Prostate gland (tissue), 2 donors: ENCODE measurements around the gene KATNB1. TPM values are rescaled to one million over a fixed set of nuclear protein-coding genes. Genes with fewer than 3 reads are reported as not detected.
"Not testable (repeated sequence)": the region's sequence is repeated elsewhere in the genome, so short reads cannot be mapped to it uniquely, and the experiment has no call there.

Source experiments
- DNase-seq: peaks from one replicate; pipeline ENCODE4 v3.0.0-alpha.2; 2019; ENCODE audit warnings: low spot score
- H3K27ac ChIP-seq, 2 donors: fragments of 200-600 bp; sonication (generic); 2 replicates each; pipeline ENCODE4 v1.5.1; 2017 to 2019
- H3K27me3 ChIP-seq: fragments of 200-600 bp; sonication (generic); replicated peaks from 2 replicates; pipeline ENCODE4 v1.5.1; 2019; ENCODE audit not compliant: insufficient read depth
- H3K36me3 ChIP-seq, 2 donors: fragments of 200-600 bp; sonication (generic); 1 replicate in 1 of 2; 2 replicates in 1 of 2; pipeline versions ENCODE4 v1.5.1 to v1.8.1; 2017 to 2019
- H3K4me1 ChIP-seq: fragments of 200-600 bp; sonication (generic); replicated peaks from 2 replicates; pipeline ENCODE4 v1.5.1; 2019
- H3K4me3 ChIP-seq, 2 donors: fragments of 200-600 bp; sonication (generic); 2 replicates each; pipeline ENCODE4 v1.5.1; 2017 to 2019
- H3K9me3 ChIP-seq: fragments of 200-600 bp; sonication (generic); 2 replicates; pipeline ENCODE4 v1.5.1; 2017
- CTCF ChIP-seq, 4 experiments: fragments of 200-600 bp in 2 of 4; fragments of 450-650 bp in 2 of 4; sonication (generic) in 2 of 4; IDR thresholded peaks; 1 replicate in 3 of 4; 2 replicates in 1 of 4; pipeline ENCODE4 v1.5.1; 2016 to 2019; ENCODE audit warnings: antibody characterized with exemption in 4 of 4, mild to moderate bottlenecking in 2 of 4, moderate library complexity in 2 of 4
- POLR2A ChIP-seq: fragments of 450-650 bp; IDR thresholded peaks from one replicate; pipeline ENCODE4 v1.6.1; 2016; ENCODE audit warnings: antibody characterized with exemption, mild to moderate bottlenecking
- POLR2AphosphoS5 ChIP-seq: sonication (generic); formaldehyde crosslinking; IDR thresholded peaks from one replicate; pipeline ENCODE4 v1.6.1; 2017; ENCODE audit warnings: antibody characterized with exemption
- WGBS: methylation state at CpG from one replicate; pipeline ENCODE4 v1.1.5; 2018; 5-methylcytosine and 5-hydroxymethylcytosine counted together
- intact Hi-C: fragments of 100-400 bp; cut with DNase I; formaldehyde crosslinking; loops from one replicate; pipeline ENCODE4 v1.14.2; 2022
- total RNA-seq, 2 donors: library from RNA; depleted of rRNA; stranded (reverse); fragments of >200 nt; gene quantifications; one replicate each; pipeline ENCODE4 v1.1.0, GENCODE V29; 2016

Gene KATNB1
- total RNA-seq, 2 donors from 2014 or later, result 22.7 to 30.2 TPM

- no peaks in the 10 kb centered on the region for H3K9me3 ChIP-seq
- WGBS, result 90% methylated on average over 5 of the region's 5 CpGs
- DNase-seq, result no peak
These were observed 24.2 kb upstream of the KATNB1 start for GRCh38 chr16:57711346-57711745.

GRCh38 chr16:57711993-57712392, 23.6 kb upstream of the KATNB1 start:
- WGBS, result 89% methylated on average over 3 of the region's 3 CpGs
- no peaks in the 10 kb centered on the region for H3K9me3 ChIP-seq
- no peaks in the 10 kb centered on the region for H3K4me1 ChIP-seq
- TF ChIP-seq CTCF (IDR thresholded peaks at IDR 0.05), result no peak
- TF ChIP-seq POLR2A, result no peak
- TF ChIP-seq POLR2AphosphoS5, result no peak
- DNase-seq, result no peak
- H3K4me3 ChIP-seq, result no peak overlapping the region
- H3K27ac ChIP-seq, result no peak overlapping the region
- no peaks in the 10 kb centered on the region for H3K27me3 ChIP-seq
- intact Hi-C loops, result loop anchor here (10.0 kb wide), 1 partner anchor 57 kb away; no protein-coding TSS in a partner anchor
- no peaks in the 10 kb centered on the region for H3K36me3 ChIP-seq

More at GRCh38 chr16:57711346-57711745, 24.2 kb upstream of the KATNB1 start:
- Histone ChIP-seq H3K4me1 (no peaks in the 10 kb centered on the region), H3K27me3 (no peaks in the 10 kb centered on the region), H3K4me3 (no peak overlapping the region), H3K27ac (no peak overlapping the region), H3K36me3 (no peaks in the 10 kb centered on the region)
- intact Hi-C loops, result loop anchor here (10.0 kb wide), 1 partner anchor 57 kb away; no protein-coding TSS in a partner anchor
- TF ChIP-seq POLR2A (no peak), POLR2AphosphoS5 (no peak), CTCF (IDR thresholded peaks at IDR 0.05) (no peak)

- not testable (repeated sequence) for H3K27ac ChIP-seq, H3K4me3 ChIP-seq, H3K36me3 ChIP-seq, H3K27me3 ChIP-seq, H3K9me3 ChIP-seq, DNase-seq, H3K4me1 ChIP-seq
- WGBS, result 75% methylated on average over 6 of the region's 6 CpGs
- intact Hi-C loops, result loop anchor here (10.0 kb wide), 1 partner anchor 58 kb away; no protein-coding TSS in a partner anchor
These were observed 23.0 kb upstream of the KATNB1 start for GRCh38 chr16:57712569-57712968.

GRCh38 chr16:57713596-57713995, 22.0 kb upstream of the KATNB1 start:
- TF ChIP-seq POLR2AphosphoS5 (no peak), POLR2A (no peak), CTCF (IDR thresholded peaks at IDR 0.05) (no peak)
- Histone ChIP-seq H3K27me3 (no peaks in the 10 kb centered on the region), H3K4me3 (no peak overlapping the region), H3K9me3 (no peaks in the 10 kb centered on the region), H3K27ac (no peak overlapping the region), H3K36me3 (no peaks in the 10 kb centered on the region), H3K4me1 (no peaks in the 10 kb centered on the region)
- intact Hi-C loops, result loop anchor here (10.0 kb wide), 1 partner anchor 59 kb away; no protein-coding TSS in a partner anchor
- DNase-seq, result no peak
- WGBS, result 96% methylated on average over 8 of the region's 8 CpGs

GRCh38 chr16:57714047-57714446, 21.5 kb upstream of the KATNB1 start:
- Histone ChIP-seq H3K4me1 (no peaks in the 10 kb centered on the region), H3K27me3 (no peaks in the 10 kb centered on the region), H3K4me3 (no peak overlapping the region), H3K36me3 (no peaks in the 10 kb centered on the region), H3K27ac (no peak overlapping the region), H3K9me3 (no peaks in the 10 kb centered on the region)
- WGBS, result 89% methylated on average over 6 of the region's 6 CpGs
- intact Hi-C loops, result loop anchor here (10.0 kb wide), 1 partner anchor 59 kb away; no protein-coding TSS in a partner anchor
- no peak for DNase-seq
- TF ChIP-seq CTCF (IDR thresholded peaks at IDR 0.05), result no peak
- no peak for TF ChIP-seq POLR2A
- TF ChIP-seq POLR2AphosphoS5, result no peak
